ELF-1 (cell line): Measurements from ENCODE around the gene MRPL37.

ENCODE experiments used
- DNase-seq: peaks from one replicate; pipeline ENCODE4 v3.0.0-alpha.2; 2016; ENCODE audit warnings: low read depth, low spot score

MRPL37 gene

GRCh38 chr1:54263601-54264226, 63.7 kb downstream of the MRPL37 start:
- no peak for DNase-seq

DNA sequence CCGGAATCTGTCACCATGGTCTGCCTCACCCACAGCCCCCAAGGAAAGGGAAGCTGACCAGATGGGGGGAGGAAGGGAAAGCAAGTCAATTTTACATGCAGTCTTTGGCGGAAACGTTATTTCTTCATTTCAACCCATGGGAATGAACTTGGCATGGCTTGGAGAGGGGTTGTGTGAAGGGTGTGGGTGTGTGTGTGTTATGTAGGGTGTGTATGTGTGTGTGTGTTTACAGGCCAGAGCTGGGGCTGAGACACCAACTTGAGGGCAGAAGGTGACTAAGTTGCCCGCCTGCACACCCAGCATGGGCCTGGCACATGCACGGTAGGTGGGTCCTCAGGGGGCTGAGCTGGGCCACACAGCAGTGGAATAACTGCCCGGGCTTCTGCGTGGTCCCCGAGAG, 65.2 kb downstream of the MRPL37 start:
- no peak for DNase-seq

- no peak for DNase-seq
Observed at GRCh38 chr1:54265659-54266058, 65.7 kb downstream of the MRPL37 start.

GRCh38 chr1:54266195-54266594, 66.2 kb downstream of the MRPL37 start:
- no peak for DNase-seq

GRCh38 chr1:54266908-54267307, 66.9 kb downstream of the MRPL37 start:
- no peak for DNase-seq
